ENCODE measurements around the gene FILIP1L. TPM values are rescaled to one million over a fixed set of nuclear protein-coding genes. Genes with fewer than 3 reads are reported as not detected.

FILIP1L gene
- total RNA-seq, 1 experiment from 2014 or later: 0.07 TPM

DNA sequence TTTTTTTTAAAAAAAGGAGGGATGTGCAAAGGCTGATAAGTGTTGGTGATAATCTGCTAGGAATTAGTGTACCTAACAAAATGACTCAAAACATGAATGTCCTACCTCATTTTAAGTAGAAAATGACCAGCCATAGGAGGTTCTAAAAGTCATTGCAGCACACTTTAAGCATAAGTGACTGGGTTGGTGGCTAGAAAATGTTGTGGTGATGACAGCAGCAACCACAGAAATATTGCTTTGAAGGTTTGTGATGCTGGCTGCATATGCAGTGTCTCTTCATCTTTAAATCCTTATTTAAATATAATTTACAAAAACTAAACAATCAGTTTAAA is 241.4 kb downstream of the FILIP1L start:
- Histone ChIP-seq H4K91ac (ENCODE audit: insufficient read length, low read depth, low read length) (no peak overlapping the region), H3K14ac (ENCODE audit: insufficient read depth, low read length) (no peak overlapping the region), H3K4me1 (ENCODE audit: insufficient read depth, low read length) (no peaks in the 10 kb centered on the region), H2BK120ac (ENCODE audit: low read depth, low read length, poor library complexity, severe bottlenecking) (no peak overlapping the region), H3K4me2 (ENCODE audit: insufficient read depth, insufficient read length, low read length) (no peak overlapping the region), H2BK5ac (ENCODE audit: insufficient read length, low read length) (no peak overlapping the region), H3K56ac (ENCODE audit: insufficient read length, low read depth, low read length) (no peak overlapping the region), H4K5ac (ENCODE audit: insufficient read length, low read depth, low read length) (no peak overlapping the region), H2BK15ac (ENCODE audit: low read depth, low read length) (no peak overlapping the region), H3K9ac (ENCODE audit: extremely low read depth, insufficient read length, low read length) (no peak overlapping the region), H3K23ac (ENCODE audit: insufficient read length, low read depth, low read length) (no peak overlapping the region), H3T11ph (ENCODE audit: low read length) (no peak overlapping the region), H2BK20ac (ENCODE audit: low read depth, low read length, poor library complexity, severe bottlenecking) (no peak overlapping the region), H4K20me1 (ENCODE audit: control insufficient read depth, insufficient read depth, insufficient read length) (no peaks in the 10 kb centered on the region), H3K27ac (ENCODE audit: insufficient read length, low read depth, low read length) (no peak overlapping the region), H3K4ac (ENCODE audit: low read depth, low read length) (no peak overlapping the region), H2AFZ (ENCODE audit: low read length) (no peak overlapping the region), H3K23me2 (ENCODE audit: insufficient read length, low read depth, low read length, poor library complexity, severe bottlenecking) (peaks cover 4% of the 10 kb centered on the region), H2AK5ac (ENCODE audit: insufficient read length, low read length) (no peak overlapping the region), H3K79me2 (ENCODE audit: insufficient read depth, low read length) (no peaks in the 10 kb centered on the region), H2BK12ac (ENCODE audit: insufficient read length, low read depth, low read length) (no peak overlapping the region), H3K79me1 (ENCODE audit: insufficient read depth, low read depth, low read length, poor library complexity, severe bottlenecking) (no peaks in the 10 kb centered on the region), H4K8ac (replicated peaks; ENCODE audit: insufficient read length, low read depth, low read length) (no peak overlapping the region), H3K18ac (ENCODE audit: insufficient read length, low read depth, low read length) (no peak overlapping the region), H3K27me3 (ENCODE audit: insufficient read depth, low read length) (peaks cover 11% of the 10 kb centered on the region; the same call in 1 of the 2 replicates), H3K9me3 (ENCODE audit: control insufficient read depth, low read depth, low read length) (no peaks in the 10 kb centered on the region)
- TF ChIP-seq, protein P1, sequence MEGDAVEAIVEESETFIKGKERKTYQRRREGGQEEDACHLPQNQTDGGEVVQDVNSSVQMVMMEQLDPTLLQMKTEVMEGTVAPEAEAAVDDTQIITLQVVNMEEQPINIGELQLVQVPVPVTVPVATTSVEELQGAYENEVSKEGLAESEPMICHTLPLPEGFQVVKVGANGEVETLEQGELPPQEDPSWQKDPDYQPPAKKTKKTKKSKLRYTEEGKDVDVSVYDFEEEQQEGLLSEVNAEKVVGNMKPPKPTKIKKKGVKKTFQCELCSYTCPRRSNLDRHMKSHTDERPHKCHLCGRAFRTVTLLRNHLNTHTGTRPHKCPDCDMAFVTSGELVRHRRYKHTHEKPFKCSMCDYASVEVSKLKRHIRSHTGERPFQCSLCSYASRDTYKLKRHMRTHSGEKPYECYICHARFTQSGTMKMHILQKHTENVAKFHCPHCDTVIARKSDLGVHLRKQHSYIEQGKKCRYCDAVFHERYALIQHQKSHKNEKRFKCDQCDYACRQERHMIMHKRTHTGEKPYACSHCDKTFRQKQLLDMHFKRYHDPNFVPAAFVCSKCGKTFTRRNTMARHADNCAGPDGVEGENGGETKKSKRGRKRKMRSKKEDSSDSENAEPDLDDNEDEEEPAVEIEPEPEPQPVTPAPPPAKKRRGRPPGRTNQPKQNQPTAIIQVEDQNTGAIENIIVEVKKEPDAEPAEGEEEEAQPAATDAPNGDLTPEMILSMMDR (conservative IDR thresholded peaks at IDR 0.05): no peak
- Mint-ChIP-seq H3K4me1 (peaks cover 18% of the 10 kb centered on the region in 2 experiments), H3K36me3 (ENCODE audit: insufficient read depth in 1 of 3, low read depth in 3 of 3) (no peaks in the 10 kb centered on the region), H3K27me3 (ENCODE audit: low read depth) (peaks cover 96% of the 10 kb centered on the region), H3K27ac (no peak overlapping the region), H3K9me3 (no peaks in the 10 kb centered on the region), H3K4me3 (no peak overlapping the region)
- no peak for DNase-seq
